ENCODE measurements around the gene NOP10.

The NOP10 gene

DNA sequence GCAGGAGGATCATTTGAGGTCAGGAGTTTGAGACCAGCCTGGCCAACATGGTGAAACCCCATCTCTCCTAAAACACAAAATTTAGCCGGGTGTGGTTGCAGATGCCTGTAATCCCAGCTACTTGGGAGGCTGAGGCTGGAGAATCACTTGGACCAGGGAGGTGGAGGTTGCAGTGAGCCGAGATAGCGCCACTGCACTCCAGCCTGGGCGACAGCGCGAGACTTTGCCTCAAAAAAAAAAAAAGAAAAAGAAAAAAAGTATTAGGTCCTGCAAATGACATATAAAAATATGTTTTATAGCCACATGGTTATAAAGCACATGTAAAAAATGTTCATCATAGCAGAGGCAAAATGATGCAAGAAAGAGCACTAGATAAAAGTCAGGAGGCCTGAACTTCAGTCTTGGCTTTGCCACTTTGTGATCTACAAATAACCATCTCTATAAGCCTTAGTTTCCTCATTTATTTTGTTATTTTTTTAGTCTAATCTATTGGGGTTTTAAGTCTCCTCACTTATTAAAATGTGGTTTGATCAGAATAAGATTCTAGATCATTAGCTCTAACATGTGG, 10.3 kb downstream of the NOP10 start:
- DNase-seq (ENCODE audit: low read depth, low spot score): no peak

DNA sequence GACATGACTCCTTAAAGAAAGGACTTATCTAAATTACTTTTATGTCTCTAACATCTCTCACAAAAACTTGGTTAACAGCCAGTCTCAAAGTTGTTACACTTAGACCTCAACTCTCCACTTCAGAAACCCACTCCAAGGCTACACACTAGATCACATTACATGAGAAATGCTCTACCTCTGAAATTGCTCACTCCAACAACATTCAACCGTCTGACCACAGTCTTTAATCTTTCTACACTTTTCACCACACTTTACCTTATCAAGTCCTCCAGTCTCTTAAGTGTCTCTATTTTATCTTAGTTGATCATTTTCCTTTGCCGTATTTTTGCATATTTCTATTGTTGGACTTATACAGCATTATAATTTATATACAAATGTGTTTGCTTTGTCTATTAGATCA, 11.1 kb downstream of the NOP10 start:
- DNase-seq (ENCODE audit: low read depth, low spot score): no peak

DNA sequence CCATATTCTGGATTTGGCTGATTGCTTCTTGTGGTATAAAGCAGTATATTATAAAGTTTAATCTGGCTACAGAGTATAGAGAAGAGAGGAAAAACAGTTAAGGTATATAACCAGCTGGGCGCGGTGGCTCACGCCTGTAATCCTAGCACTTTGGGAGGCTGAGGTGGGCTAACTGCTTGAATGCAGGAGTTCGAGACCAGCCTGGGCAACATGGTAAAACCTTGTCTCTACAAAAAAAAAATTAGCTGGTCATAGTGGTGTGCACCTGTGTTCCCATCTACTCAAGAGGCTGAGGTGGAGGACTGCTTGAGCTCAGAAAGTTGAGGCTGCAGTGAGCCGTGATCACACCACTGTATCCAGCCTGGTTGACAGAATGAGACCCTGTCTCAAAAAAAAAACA, 12.7 kb downstream of the NOP10 start:
- DNase-seq (ENCODE audit: low read depth, low spot score): no peak

DNA sequence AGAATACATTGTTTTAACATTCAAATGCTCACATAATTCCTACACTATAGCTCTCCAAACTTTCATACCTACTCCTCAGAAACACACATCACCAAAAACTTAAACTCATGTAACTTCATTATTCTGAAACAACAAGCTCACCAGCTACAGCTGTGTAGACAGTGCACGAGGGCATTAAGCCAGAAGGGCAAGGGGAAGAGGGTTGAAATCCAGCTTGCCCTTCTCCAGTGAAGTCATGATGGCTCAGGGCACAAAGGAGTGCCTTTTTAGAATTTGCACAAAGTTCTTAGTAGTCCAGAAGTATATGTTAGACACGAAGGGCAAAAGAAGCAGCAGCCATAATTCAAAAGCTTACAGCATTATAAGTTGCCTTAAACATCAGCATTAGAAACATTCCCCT, 13.9 kb downstream of the NOP10 start:
- DNase-seq (ENCODE audit: low read depth, low spot score): no peak

DNA sequence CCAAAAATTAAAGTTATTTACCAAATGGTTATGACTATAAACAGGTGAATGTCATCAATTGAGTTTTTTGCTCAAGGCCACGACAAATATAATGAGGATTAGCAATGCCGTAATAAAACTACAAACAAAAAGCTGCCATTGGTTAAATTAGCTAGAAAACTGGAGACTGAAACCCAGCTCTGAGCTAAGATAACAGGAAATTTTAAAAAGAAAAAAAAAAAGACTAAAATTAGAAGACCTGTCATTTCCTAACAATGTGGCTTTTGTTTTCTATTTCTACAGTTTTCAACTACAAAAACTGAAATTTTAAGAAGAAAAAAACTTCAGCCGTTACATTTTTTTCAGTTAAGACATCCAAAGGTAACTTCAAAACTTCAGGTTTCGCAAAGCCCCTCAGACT, 15.0 kb downstream of the NOP10 start:
- no peak for DNase-seq (ENCODE audit: low read depth, low spot score)

DNA sequence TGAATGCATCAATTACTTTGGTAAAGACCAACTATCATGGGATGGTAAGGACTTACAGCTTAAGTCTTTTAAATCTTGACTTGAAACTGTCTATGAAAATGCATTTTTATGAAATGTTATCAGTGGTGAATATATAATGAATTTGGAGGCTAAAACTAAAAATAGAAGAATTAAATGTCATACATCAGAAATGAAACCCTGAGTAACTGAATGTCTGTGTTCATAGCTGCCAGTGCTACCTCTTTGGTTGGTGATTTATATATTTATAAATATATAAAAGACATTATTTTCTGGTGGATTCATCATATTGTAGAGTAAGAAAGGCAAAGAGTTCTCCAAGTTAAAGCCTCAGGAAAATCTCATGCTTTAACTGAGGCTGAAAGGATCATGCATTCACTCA, 17.6 kb downstream of the NOP10 start:
- no peak for DNase-seq (ENCODE audit: low read depth, low spot score)

DNA sequence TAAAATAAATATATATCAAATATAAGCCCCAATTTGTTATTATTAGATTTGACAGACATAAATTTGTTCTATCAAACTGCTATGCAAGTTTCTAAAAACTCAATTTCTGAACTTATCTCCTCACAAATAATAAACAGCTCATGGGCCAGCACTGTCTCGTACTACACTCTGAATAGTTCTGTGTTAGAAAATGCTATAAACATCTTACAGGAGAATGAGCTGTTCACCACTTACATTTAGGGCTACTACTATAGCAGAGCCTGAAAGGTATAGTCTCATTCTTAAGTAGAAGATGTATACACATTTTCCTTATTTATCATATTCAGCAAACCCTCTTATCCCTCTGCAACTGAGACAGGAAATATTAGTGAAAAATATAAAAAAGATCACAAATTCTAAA, 18.0 kb downstream of the NOP10 start:
- DNase-seq (ENCODE audit: low read depth, low spot score): no peak

DNA sequence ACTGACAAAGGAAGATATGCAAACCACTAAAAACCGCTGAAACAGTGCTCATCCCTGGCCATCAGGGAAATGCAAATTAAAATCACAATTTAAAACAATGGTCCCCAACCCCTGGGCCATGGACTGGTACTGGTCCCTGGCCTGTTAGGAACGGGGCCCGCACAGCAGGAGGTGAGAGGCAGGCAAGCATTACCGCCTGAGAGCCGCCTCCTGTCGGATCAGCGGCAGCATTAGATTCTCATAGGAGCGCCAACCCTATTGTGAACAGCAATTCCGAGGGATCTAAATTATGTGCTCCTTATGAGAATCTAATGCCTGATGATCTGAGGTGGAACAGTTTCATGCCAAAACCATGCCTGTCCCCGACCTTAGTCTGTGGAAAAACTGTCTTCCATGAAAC, 19.7 kb downstream of the NOP10 start:
- no peak for DNase-seq (ENCODE audit: low read depth, low spot score)

DNA sequence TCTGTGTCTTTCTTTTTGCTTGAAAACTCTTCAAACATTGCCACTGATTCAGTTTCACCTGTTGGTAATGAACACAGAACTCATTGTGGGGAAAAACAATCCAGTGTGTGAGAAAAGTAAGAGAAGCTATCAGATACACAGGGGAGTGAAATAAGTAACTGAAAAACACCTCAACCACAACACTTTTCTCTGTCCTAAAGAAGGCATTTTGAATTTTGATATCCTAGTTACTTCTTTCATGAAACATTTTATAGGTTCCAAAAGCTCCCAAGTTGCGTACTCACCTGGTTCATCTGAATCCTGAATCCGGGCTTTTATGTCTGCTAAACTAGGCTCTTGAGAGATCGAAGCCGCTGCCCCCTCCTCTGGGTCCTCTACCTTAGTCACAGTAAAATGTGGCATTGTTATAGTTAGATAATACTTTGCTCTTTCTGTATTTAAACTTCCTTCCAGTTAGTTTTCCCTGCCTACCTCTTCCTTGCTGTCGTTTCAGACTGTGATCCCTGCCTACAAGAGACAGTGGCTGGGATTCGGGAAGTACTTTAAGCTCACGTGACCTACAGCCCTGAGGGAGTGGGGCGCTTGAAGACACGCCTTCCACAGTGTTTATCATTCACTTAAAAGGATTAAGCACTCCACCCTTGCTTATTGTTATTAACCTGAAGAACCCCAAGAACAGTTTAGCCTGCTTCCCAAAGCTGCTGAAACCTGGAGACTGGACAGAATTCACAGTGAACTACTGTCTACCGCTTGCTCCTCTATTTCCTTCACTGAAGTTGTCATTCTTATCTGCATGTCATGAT, 24.5 kb downstream of the NOP10 start:
- peak; percentile 75 for DNase-seq (ENCODE audit: low read depth, low spot score)

DNA sequence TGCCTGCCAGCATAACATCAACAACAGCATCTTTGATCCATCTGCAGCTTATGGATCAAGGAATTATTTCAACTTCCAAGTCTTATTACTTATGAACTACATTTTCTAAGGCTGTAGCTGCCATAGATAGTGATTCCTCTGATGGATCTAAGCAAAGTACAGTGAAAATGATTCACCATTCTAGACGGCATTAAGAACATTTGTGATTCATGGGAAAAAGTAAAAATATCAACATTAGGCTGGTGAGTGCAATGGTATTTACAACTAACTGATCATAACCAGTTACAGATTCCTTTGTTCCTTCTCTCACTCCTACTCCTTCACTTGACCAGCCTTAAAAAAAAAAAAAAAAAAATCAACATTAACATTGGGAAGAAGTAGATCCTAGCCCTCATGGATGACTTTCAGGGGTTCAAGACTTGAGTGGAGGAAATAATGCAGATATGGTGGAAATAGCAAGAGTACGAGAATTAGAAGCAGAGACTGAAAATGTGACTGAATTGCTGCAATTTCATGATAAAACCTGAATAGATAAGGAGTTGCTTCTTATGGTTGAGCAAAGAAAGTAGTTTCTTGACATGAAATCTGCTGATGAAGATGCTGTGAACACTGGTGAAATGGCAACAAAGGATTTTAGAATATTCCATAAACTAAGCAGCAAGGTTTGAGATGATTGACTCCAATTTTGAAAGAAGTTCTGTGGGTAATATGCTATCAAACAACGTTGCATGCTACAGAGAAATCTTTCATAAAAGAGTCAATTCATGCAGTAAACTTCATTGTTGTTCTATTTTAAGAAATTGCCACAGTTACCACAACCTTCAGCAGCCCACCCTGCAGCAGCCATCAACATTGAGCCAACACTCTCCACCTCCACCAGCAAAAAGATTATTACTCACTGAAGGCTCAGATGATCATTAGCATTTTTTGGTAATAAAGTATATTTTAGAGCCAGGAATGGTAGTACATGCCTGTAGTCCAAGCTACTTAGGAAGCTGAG, 28.1 kb downstream of the NOP10 start:
- no peak for DNase-seq (ENCODE audit: low read depth, low spot score)

DNA sequence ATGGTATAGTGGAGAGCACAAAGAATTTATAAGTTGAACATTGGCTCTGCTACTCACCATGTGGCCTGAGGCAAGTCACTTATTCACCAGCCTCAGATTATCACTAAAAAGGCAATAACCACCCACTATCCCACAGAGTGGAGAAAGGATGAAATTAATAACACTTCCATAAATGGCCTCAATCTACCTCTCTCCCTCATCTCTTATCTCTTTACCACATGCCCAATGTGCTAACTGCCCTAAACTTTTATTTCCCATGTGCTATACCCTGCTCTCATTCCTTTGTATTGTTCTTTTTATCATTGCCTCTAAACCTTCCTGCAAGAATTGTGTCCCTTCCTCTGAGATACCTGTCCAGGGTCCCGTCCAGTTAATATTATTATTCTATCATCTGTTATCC, 31.4 kb downstream of the NOP10 start:
- DNase-seq (ENCODE audit: low read depth, low spot score): no peak

DNA sequence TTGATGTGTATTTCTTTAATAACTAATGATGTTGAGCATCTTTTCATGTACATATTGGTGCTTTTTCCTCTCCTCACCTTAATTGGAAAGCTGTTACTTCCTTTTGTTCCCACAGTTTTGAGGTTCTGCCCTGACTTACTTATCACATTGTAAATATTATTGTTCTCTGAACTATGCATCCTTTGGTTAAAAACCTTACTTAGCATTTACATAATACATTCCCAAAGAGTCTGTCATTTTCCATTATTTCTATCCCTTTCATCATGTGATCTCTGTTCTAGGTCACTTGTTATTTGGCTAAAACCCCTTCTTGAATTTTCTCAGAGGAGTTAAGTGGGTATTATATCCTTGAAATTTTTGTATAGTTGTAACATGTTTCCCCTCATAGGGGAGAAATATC, 38.3 kb downstream of the NOP10 start:
- DNase-seq (ENCODE audit: low read depth, low spot score): no peak

DNA sequence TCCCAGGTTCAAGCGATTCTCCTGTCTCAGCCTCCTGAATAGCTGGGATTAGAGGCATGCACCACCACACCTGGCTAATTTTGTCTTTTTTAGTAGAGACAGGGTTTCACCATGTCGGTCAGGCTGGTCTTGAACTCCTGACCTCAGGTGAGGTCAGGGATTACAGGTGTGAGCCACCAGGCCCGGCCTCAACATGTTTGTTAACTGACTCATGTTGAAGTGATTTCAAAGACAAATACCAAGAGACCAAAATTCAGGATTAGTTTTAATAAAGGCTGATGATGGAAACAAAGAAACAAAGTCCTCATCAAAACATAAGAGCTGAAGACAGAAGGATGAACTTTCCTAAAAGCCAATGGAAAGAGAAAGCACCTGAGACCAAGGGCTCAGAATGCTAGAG, 41.9 kb downstream of the NOP10 start:
- no peak for DNase-seq (ENCODE audit: low read depth, low spot score)

DNA sequence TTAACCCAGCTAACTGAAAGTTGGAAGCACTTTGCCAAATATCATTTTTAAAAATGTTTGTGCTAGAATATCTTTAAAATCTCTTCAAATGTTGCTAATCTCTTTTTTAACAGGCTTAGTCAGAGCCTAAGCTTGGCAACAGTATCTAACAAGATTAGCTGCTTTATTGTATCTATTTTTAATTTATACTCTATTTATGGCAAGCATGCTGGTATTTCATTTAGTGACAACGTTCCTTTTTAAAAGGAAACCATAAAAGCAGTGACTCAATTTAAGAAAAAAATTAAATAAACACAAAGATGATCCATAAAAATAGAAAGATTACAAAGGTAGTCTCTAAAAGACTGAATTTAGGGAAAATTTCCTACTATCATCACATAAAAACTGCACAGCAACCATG, 45.9 kb downstream of the NOP10 start:
- DNase-seq (ENCODE audit: low read depth, low spot score): no peak

DNA sequence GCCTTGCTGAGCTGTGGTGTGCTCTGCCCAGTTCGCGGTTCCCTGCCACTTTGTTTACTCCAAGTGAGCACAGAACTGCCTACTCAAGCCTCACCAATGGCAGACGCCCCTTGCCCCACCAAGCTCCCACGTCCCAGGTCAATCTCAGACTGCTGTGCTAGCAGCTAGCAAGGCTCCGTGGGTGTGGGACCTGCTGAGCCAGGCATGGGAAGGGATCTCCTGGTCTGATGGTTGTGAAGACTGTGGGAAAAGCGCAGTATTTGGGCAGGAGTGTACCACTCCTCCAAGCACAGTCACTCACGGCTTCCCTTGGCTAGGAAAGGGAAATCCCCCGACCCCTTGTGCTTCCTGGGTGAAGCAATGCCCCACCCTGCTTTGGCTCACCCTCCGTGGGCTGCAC, 50.3 kb downstream of the NOP10 start:
- DNase-seq (ENCODE audit: low read depth, low spot score): no peak
